Upper lobe of right lung (tissue), 1 donor: ENCODE measurements around the gene GCK. TPM values are rescaled to one million over a fixed set of nuclear protein-coding genes. Genes with fewer than 3 reads are reported as not detected.

ENCODE experiments used
- ATAC-seq: fragments of 200-7000 bp; cut with Tn5 transposase; one replicate; pipeline ENCODE4 v1.9.1; 2020; ENCODE audit warnings: mild to moderate bottlenecking, moderate library complexity
- DNase-seq: peaks from one replicate; pipeline ENCODE4 v3.0.0-alpha.2; 2020
- H3K27ac ChIP-seq: fragments of 200-600 bp; one replicate; pipeline ENCODE4 v1.8.0; 2022
- H3K27me3 ChIP-seq: fragments of 200-600 bp; one replicate; pipeline ENCODE4 v1.8.0; 2022; ENCODE audit warnings: mild to moderate bottlenecking
- H3K36me3 ChIP-seq: fragments of 200-600 bp; one replicate; pipeline ENCODE4 v1.8.0; 2022
- H3K4me1 ChIP-seq: fragments of 200-600 bp; one replicate; pipeline ENCODE4 v1.8.0; 2022
- H3K4me3 ChIP-seq: fragments of 200-600 bp; one replicate; pipeline ENCODE4 v1.8.0; 2022; ENCODE audit warnings: mild to moderate bottlenecking
- H3K9me3 ChIP-seq: fragments of 200-600 bp; one replicate; pipeline ENCODE4 v1.8.0; 2022
- CTCF ChIP-seq: fragments of 200-600 bp; IDR thresholded peaks from one replicate; pipeline ENCODE4 v1.8.0; 2022; ENCODE audit warnings: antibody characterized with exemption
- intact Hi-C: fragments of 100-400 bp; cut with DNase I; formaldehyde crosslinking; loops from one replicate; pipeline ENCODE4 v1.11.0; 2022
- total RNA-seq: library from RNA; stranded (reverse); fragmentation: NEBNext Ultra II Directional; extraction: Animal tissue kit (Norgen Biotek cat#: 25700); gene quantifications from one replicate; pipeline ENCODE4 v1.2.1, GENCODE V29; 2021
- donor health status: DM: no; HTN: yes; CAD: no; lungs with severe emphysema.

GCK gene
- total RNA-seq, 1 donor from 2014 or later, result 0.23 TPM

DNA sequence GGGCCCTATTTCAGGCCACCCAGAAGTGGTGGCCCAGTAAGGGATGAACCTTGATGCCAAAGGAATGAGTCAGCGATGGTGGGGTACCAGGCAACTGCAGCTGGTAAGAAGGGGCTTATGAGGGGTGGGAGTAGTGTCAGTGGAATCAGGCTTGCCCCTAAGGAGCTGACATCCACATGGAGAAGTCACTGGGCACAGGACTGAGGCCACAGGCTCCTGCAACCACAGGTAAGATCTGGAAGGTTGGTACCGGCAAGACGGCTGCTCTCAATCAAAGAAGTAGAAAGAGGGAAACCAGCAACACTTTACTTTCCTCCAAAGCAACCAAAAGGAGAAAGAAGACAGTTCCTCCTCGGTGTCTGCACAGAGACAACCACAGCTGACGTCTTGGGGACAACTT lies 2.5 kb downstream of the GCK start:
- intact Hi-C loops, result no loop called here

GRCh38 chr7:44185729-44186128 lies 3.5 kb downstream of the GCK start:
- no peak for ATAC-seq

More for the DNA sequence above, 2.5 kb downstream of the GCK start:
- ATAC-seq (no peak), DNase-seq (peak; percentile 28)
- H3K4me3 ChIP-seq, result no peak overlapping the region
- H3K9me3 ChIP-seq, result no peaks in the 10 kb centered on the region
- TF ChIP-seq CTCF, result no peak
- no peaks in the 10 kb centered on the region for H3K27me3 ChIP-seq
- no peak overlapping the region for H3K27ac ChIP-seq
- no peaks in the 10 kb centered on the region for H3K36me3 ChIP-seq
- no peaks in the 10 kb centered on the region for H3K4me1 ChIP-seq

GRCh38 chr7:44184873-44185446 lies 4.3 kb downstream of the GCK start:
- Histone ChIP-seq H3K4me1 (no peaks in the 10 kb centered on the region), H3K9me3 (no peaks in the 10 kb centered on the region), H3K27me3 (no peaks in the 10 kb centered on the region), H3K36me3 (no peaks in the 10 kb centered on the region), H3K27ac (no peak overlapping the region), H3K4me3 (no peak overlapping the region)
- ATAC-seq, result no peak
- intact Hi-C loops, result no loop called here
- no peak for DNase-seq
- TF ChIP-seq CTCF, result no peak

More at GRCh38 chr7:44185729-44186128, 3.5 kb downstream of the GCK start:
- TF ChIP-seq CTCF, result no peak
- intact Hi-C loops, result no loop called here
- Histone ChIP-seq H3K27me3 (no peaks in the 10 kb centered on the region), H3K9me3 (no peaks in the 10 kb centered on the region), H3K36me3 (no peaks in the 10 kb centered on the region), H3K27ac (no peak overlapping the region), H3K4me1 (no peaks in the 10 kb centered on the region), H3K4me3 (no peak overlapping the region)
- peak; percentile 54 for DNase-seq

- peak; percentile 42 for DNase-seq
- ATAC-seq, result no peak
- Histone ChIP-seq H3K27ac (no peak overlapping the region), H3K4me1 (no peaks in the 10 kb centered on the region), H3K27me3 (no peaks in the 10 kb centered on the region), H3K36me3 (no peaks in the 10 kb centered on the region), H3K9me3 (no peaks in the 10 kb centered on the region), H3K4me3 (no peak overlapping the region)
- TF ChIP-seq CTCF, result no peak
- intact Hi-C loops, result no loop called here
Measured at GRCh38 chr7:44184206-44184872, 4.9 kb downstream of the GCK start.

DNA sequence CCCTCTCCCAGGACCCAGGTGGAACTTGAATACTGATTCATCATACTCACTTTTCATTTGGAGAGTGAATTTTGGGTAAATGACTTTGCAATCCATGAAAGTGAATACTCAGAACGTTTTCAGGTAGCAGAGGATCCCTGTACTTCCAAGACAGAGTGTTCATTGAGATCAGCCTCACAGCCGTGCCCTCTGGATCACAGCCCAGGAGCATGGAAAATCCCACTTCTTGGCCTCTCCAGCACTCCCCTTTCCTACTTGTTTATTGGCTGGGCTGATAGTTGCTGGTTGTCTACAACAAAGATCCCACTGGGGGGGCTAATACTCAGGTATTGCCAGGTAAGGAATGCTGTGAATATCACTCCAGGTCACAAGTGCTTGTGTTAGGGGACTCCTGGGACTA lies 5.9 kb downstream of the GCK start:
- Histone ChIP-seq H3K4me1 (no peaks in the 10 kb centered on the region), H3K36me3 (no peaks in the 10 kb centered on the region), H3K9me3 (no peaks in the 10 kb centered on the region), H3K27me3 (no peaks in the 10 kb centered on the region), H3K27ac (no peak overlapping the region), H3K4me3 (no peak overlapping the region)
- intact Hi-C loops, result no loop called here
- TF ChIP-seq CTCF, result no peak
- ATAC-seq, result no peak
- DNase-seq, result no peak
